ENCODE measurements around the gene ONECUT2.

ONECUT2 gene

GRCh38 chr18:57466745-57467409, 31.7 kb downstream of the ONECUT2 start:
- Histone ChIP-seq H3K27me3 (ENCODE audit: low read depth, low read length) (0 out of 2 replicates have a peak, but pooled peaks cover 1% of the 10 kb centered on the region), H3K4me3 (ENCODE audit: low read length) (peak overlapping the region; percentile 29), H3K9me3 (ENCODE audit: insufficient read depth, low read length) (no peaks in the 10 kb centered on the region), H3K27ac (ENCODE audit: low read length) (no peak overlapping the region), H3K4me2 (ENCODE audit: low read length) (peak overlapping the region; percentile 63), H3K4me1 (ENCODE audit: low read length) (peaks cover 31% of the 10 kb centered on the region), H3K79me2 (ENCODE audit: low read length) (no peaks in the 10 kb centered on the region), H3K36me3 (replicated peaks; ENCODE audit: low read depth, low read length) (no peaks in the 10 kb centered on the region), H4K20me1 (ENCODE audit: insufficient read depth, low read length) (no peaks in the 10 kb centered on the region), H2AFZ (ENCODE audit: low read depth, low read length) (peak overlapping the region; percentile 61; the same call in 1 of the 2 replicates), H3K9ac (ENCODE audit: low read length) (peak overlapping the region; percentile 8; the same call in 1 of the 2 replicates)
- TF ChIP-seq EZH2phosphoT487 (IDR thresholded peaks at IDR 0.05; ENCODE audit: low read depth) (no peak), CTCF (IDR thresholded peaks at IDR 0.05; ENCODE audit: low read depth, low read length) (peak; percentile 41)

- Histone ChIP-seq H3K4me3 (ENCODE audit: low read length) (no peak overlapping the region), H3K27me3 (ENCODE audit: low read depth, low read length) (0 out of 2 replicates have a peak, but pooled peaks cover 5% of the 10 kb centered on the region), H3K79me2 (ENCODE audit: low read length) (no peaks in the 10 kb centered on the region), H3K9me3 (ENCODE audit: insufficient read depth, low read length) (no peaks in the 10 kb centered on the region), H3K4me1 (ENCODE audit: low read length) (peaks cover 27% of the 10 kb centered on the region), H3K36me3 (replicated peaks; ENCODE audit: low read depth, low read length) (no peaks in the 10 kb centered on the region), H4K20me1 (ENCODE audit: insufficient read depth, low read length) (no peaks in the 10 kb centered on the region), H2AFZ (ENCODE audit: low read depth, low read length) (no peak overlapping the region), H3K4me2 (ENCODE audit: low read length) (no peak overlapping the region), H3K9ac (ENCODE audit: low read length) (no peak overlapping the region), H3K27ac (ENCODE audit: low read length) (no peak overlapping the region)
- no peak for TF ChIP-seq CTCF (IDR thresholded peaks at IDR 0.05; ENCODE audit: low read depth, low read length)
- no peak for TF ChIP-seq EZH2phosphoT487 (IDR thresholded peaks at IDR 0.05; ENCODE audit: low read depth)
Measured at GRCh38 chr18:57469884-57470283, 34.7 kb downstream of the ONECUT2 start.

- Histone ChIP-seq H3K4me3 (ENCODE audit: low read length) (peak overlapping the region; percentile 38), H3K4me1 (ENCODE audit: low read length) (peaks cover 16% of the 10 kb centered on the region), H3K36me3 (replicated peaks; ENCODE audit: low read depth, low read length) (no peaks in the 10 kb centered on the region), H3K27ac (ENCODE audit: low read length) (peak overlapping the region; percentile 38), H4K20me1 (ENCODE audit: insufficient read depth, low read length) (no peaks in the 10 kb centered on the region), H3K9me3 (ENCODE audit: insufficient read depth, low read length) (no peaks in the 10 kb centered on the region), H3K79me2 (ENCODE audit: low read length) (no peaks in the 10 kb centered on the region), H3K4me2 (ENCODE audit: low read length) (peak overlapping the region; percentile 65), H3K27me3 (ENCODE audit: low read depth, low read length) (peaks cover 16% of the 10 kb centered on the region; the same call in 1 of the 2 replicates), H2AFZ (ENCODE audit: low read depth, low read length) (no peak overlapping the region), H3K9ac (ENCODE audit: low read length) (peak overlapping the region; percentile 12; the same call in 1 of the 2 replicates)
- no peak for TF ChIP-seq EZH2phosphoT487 (IDR thresholded peaks at IDR 0.05; ENCODE audit: low read depth)
- no peak for TF ChIP-seq CTCF (IDR thresholded peaks at IDR 0.05; ENCODE audit: low read depth, low read length)
Measured at GRCh38 chr18:57475408-57475807, 40.2 kb downstream of the ONECUT2 start.

- Histone ChIP-seq H3K4me2 (ENCODE audit: low read length) (peak overlapping the region; percentile 65), H3K9me3 (ENCODE audit: insufficient read depth, low read length) (no peaks in the 10 kb centered on the region), H3K79me2 (ENCODE audit: low read length) (no peaks in the 10 kb centered on the region), H3K36me3 (replicated peaks; ENCODE audit: low read depth, low read length) (no peaks in the 10 kb centered on the region), H3K27me3 (ENCODE audit: low read depth, low read length) (peaks cover 16% of the 10 kb centered on the region; the same call in 1 of the 2 replicates), H2AFZ (ENCODE audit: low read depth, low read length) (0 out of 2 replicates have a peak overlapping the region, but pooled peaks have one; percentile 7), H3K4me1 (ENCODE audit: low read length) (peaks cover 16% of the 10 kb centered on the region), H3K4me3 (ENCODE audit: low read length) (peak overlapping the region; percentile 38), H3K9ac (ENCODE audit: low read length) (peak overlapping the region; percentile 12; the same call in 1 of the 2 replicates), H3K27ac (ENCODE audit: low read length) (peak overlapping the region; percentile 38), H4K20me1 (ENCODE audit: insufficient read depth, low read length) (no peaks in the 10 kb centered on the region)
- TF ChIP-seq EZH2phosphoT487 (IDR thresholded peaks at IDR 0.05; ENCODE audit: low read depth) (no peak), CTCF (IDR thresholded peaks at IDR 0.05; ENCODE audit: low read depth, low read length) (no peak)
Measured at GRCh38 chr18:57475903-57476302, 40.7 kb downstream of the ONECUT2 start.
